Endodermal cell (in vitro differentiated cells): ENCODE data around the gene TAL1. TPM values are rescaled to one million over a fixed set of nuclear protein-coding genes. Genes with fewer than 3 reads are reported as not detected.
"Not testable (repeated sequence)": the region's sequence is repeated elsewhere in the genome, so short reads cannot be mapped to it uniquely, and the experiment has no call there.

Experiments used
- DNase-seq: peaks from one replicate; pipeline ENCODE4 v3.0.0-alpha.2; 2017
- H3K27ac ChIP-seq: 2 replicates; pipeline ENCODE4 v1.5.1; 2013; ENCODE audit warnings: mild to moderate bottlenecking, low read depth, low read length, moderate library complexity
- H3K27me3 ChIP-seq: 2 replicates; pipeline ENCODE4 v1.6.1; 2013; ENCODE audit warnings: mild to moderate bottlenecking, low read length, moderate library complexity; ENCODE audit not compliant: insufficient read depth, control insufficient read depth, poor library complexity, severe bottlenecking
- H3K36me3 ChIP-seq: 2 replicates; pipeline ENCODE4 v1.7.0; 2013; ENCODE audit warnings: mild to moderate bottlenecking, low read length, moderate library complexity; ENCODE audit not compliant: control insufficient read depth, insufficient read depth
- H3K4me1 ChIP-seq: one replicate; pipeline ENCODE4 v1.7.0; 2013; ENCODE audit warnings: low read length; ENCODE audit not compliant: control insufficient read depth, insufficient read depth
- H3K4me3 ChIP-seq: 2 replicates; pipeline ENCODE4 v1.5.1; 2013; ENCODE audit warnings: mild to moderate bottlenecking, low read length, moderate library complexity
- H3K9ac ChIP-seq: 2 replicates; pipeline ENCODE4 v1.6.1; 2013; ENCODE audit warnings: mild to moderate bottlenecking, low read length, moderate library complexity; ENCODE audit not compliant: poor library complexity, severe bottlenecking; ENCODE audit errors: extremely low read depth
- H3K9me3 ChIP-seq: 2 replicates; pipeline ENCODE4 v1.6.1; 2013; ENCODE audit warnings: mild to moderate bottlenecking, low read length, moderate library complexity; ENCODE audit not compliant: control insufficient read depth
- H3K27ac Mint-ChIP-seq: 2 replicates; pipeline ENCODE4 v1.8.0; 2020; ENCODE audit warnings: mixed read lengths
- H3K27me3 Mint-ChIP-seq: 2 replicates; pipeline ENCODE4 v1.8.0; 2021; ENCODE audit warnings: mild to moderate bottlenecking, mixed read lengths; ENCODE audit not compliant: insufficient read depth
- H3K36me3 Mint-ChIP-seq: 2 replicates; pipeline ENCODE4 v1.8.0; 2020; ENCODE audit warnings: low read depth, mixed read lengths
- H3K4me1 Mint-ChIP-seq: 2 replicates; pipeline ENCODE4 v1.8.0; 2020; ENCODE audit warnings: mixed read lengths
- H3K4me3 Mint-ChIP-seq: 2 replicates; pipeline ENCODE4 v1.8.0; 2020; ENCODE audit warnings: mild to moderate bottlenecking, moderate library complexity, mixed read lengths
- H3K9me3 Mint-ChIP-seq: 2 replicates; pipeline ENCODE4 v1.8.0; 2020; ENCODE audit warnings: mild to moderate bottlenecking, mixed read lengths
- CTCF ChIP-seq: fragments of 200-600 bp; sonication (generic); conservative IDR thresholded peaks from 2 replicates; pipeline ENCODE4 v1.5.0; 2021; ENCODE audit warnings: antibody characterized with exemption, mild to moderate bottlenecking
- WGBS, 2 experiments: methylation state at CpG; one replicate each; pipeline versions ENCODE4 v1.1.5 to v1.1.7; 2013; ENCODE audit warnings: missing lambda C conversion rate in 2 of 2, mixed read lengths in 1 of 2; ENCODE audit not compliant: insufficient coverage in 1 of 2, insufficient read length in 1 of 2; 5-methylcytosine and 5-hydroxymethylcytosine counted together
- long read RNA-seq, 4 experiments: library from polyadenylated mRNA in 2 of 4; library from RNA in 1 of 4; library from capped mRNA in 1 of 4; stranded (forward) in 3 of 4; unstranded in 1 of 4; transcript quantifications; one replicate each; pipeline ENCODE4 v2.0.0, GENCODE V29; 2020 to 2021; ENCODE audit warnings: inconsistent platforms in 1 of 4
- polyA plus RNA-seq, 2 experiments: library from polyadenylated mRNA; stranded (reverse); fragments of 50-300 nt; gene quantifications; one replicate each; pipeline ENCODE4 v1.2.3, GENCODE V29; 2013
- total RNA-seq, 2 donors: library from RNA; stranded (reverse); fragmentation: NEBNext Ultra II Directional in 1 of 2; extraction: Animal tissue kit (Norgen Biotek cat#: 25700) in 1 of 2; gene quantifications; 2 replicates in 1 of 2; 3 replicates in 1 of 2; pipeline ENCODE4 v1.2.1, GENCODE V29; 2021

Gene TAL1
- under 1 TPM in 1 of 2 donors, not detected in 1; 0.04 TPM for total RNA-seq
- 0.14 TPM for polyA plus RNA-seq (2013, experiment 1 of 2)
- polyA plus RNA-seq (2013, experiment 2 of 2) = 0.04 TPM
- long read RNA-seq, experiment 1 = 0 reads
- long read RNA-seq, experiment 2 = 0 reads
- long read RNA-seq, experiment 3, partial matches to known transcripts = 0 of 1 reads
- long read RNA-seq, experiment 3, other reads (novel, unspliced or antisense) = 1 of 1 reads
- long read RNA-seq, experiment 4 = 0 reads

DNA sequence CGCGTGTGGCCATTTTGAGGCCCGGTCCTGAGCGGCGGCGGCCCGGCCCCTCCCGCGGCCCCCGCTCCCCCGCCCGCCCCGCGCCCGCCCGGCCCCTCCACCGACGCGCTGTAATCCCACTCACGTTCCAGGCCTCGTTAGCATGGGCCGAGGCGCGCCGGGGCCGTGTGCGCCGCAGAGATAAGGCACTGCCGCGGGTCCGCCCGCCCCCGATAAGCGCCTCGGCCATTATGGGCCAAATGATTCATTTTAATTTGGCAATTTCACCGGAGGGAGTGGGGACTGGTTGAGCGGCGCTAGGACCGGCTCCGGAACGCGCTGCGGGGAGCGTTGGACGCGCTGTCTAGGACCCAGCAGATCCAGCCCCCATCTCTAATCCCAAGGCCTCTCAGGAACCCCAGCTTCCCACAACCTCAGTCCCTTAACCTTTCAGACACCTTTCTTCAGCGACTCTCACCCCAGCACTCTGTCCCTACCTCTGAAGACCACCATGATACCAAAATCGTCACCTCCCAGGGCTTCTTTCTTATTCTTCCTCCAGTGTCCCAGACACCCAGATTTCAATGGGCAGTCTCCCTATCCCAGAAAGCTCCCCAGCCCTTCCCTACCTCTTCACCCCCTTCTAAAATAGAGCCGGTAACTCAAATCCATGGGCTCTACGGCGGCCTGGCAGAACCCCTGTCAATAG lies at the start of gene TAL1:
TAL1 (minus strand) TSS at position 39 of the 688 bp plus-strand sequence. CDS start 6,337 bp downstream, outside the sequence.
- Mint-ChIP-seq H3K36me3 (no peaks in the 10 kb centered on the region), H3K27me3 (peaks cover 97% of the 10 kb centered on the region), H3K9me3 (no peaks in the 10 kb centered on the region), H3K4me1 (peaks cover 21% of the 10 kb centered on the region), H3K27ac (peak within 1 kb of the TSS; percentile 4), H3K4me3 (peak within 1 kb of the TSS; percentile 54)
- H3K4me3 ChIP-seq = peak within 1 kb of the TSS; percentile 65
- WGBS, 2 experiments = 2 to 5% methylated on average over 18 to 51 of the region's 51 CpGs
- H3K36me3 ChIP-seq = no peaks in the 10 kb centered on the region
- peak; percentile 70 for DNase-seq
- no peak within 1 kb of the TSS for H3K27ac ChIP-seq
- H3K27me3 ChIP-seq = peaks cover 88% of the 10 kb centered on the region
- H3K9me3 ChIP-seq = no peaks in the 10 kb centered on the region
- no peak for TF ChIP-seq CTCF
- no peaks in the 10 kb centered on the region for H3K4me1 ChIP-seq
- no peak within 1 kb of the TSS for H3K9ac ChIP-seq

DNA sequence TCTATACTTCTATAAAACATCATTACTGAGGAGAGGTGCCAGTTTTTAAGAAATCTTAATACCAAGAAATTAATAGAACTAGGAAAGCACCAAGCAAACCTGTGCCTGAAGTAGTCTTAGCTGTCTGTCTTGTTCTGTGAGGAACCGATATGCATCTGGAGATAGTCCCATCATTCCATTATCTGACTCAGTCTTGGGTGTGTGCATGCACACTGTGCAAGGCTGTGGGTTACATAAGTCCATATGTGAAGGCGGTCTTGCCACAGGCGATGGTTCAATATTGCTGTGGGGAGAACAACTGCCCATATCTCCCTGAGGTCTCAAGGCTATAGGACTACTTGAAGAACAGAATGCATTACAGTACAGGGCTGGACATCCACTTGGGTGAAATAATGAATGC lies 48.1 kb upstream of the TAL1 start:
- Mint-ChIP-seq H3K27ac (no peak overlapping the region), H3K9me3 (no peaks in the 10 kb centered on the region), H3K27me3 (no peaks in the 10 kb centered on the region), H3K4me3 (no peak overlapping the region), H3K36me3 (peaks cover 52% of the 10 kb centered on the region), H3K4me1 (no peaks in the 10 kb centered on the region)
- DNase-seq = no peak
- H3K4me3 ChIP-seq = no peak overlapping the region
- TF ChIP-seq CTCF = no peak
- no peaks in the 10 kb centered on the region for H3K4me1 ChIP-seq
- 93 to 95% methylated on average over 2 to 3 of the region's 3 CpGs for WGBS, 2 experiments
- no peaks in the 10 kb centered on the region for H3K9me3 ChIP-seq
- no peak overlapping the region for H3K27ac ChIP-seq
- H3K27me3 ChIP-seq = no peaks in the 10 kb centered on the region
- peaks cover 78% of the 10 kb centered on the region for H3K36me3 ChIP-seq
- H3K9ac ChIP-seq = no peak overlapping the region

- Histone ChIP-seq H3K4me3 (no peak overlapping the region), H3K36me3 (peaks cover 76% of the 10 kb centered on the region), H3K27me3 (no peaks in the 10 kb centered on the region), H3K9ac (no peak overlapping the region), H3K27ac (no peak overlapping the region), H3K9me3 (no peaks in the 10 kb centered on the region), H3K4me1 (no peaks in the 10 kb centered on the region)
- Mint-ChIP-seq H3K27ac (no peak overlapping the region), H3K4me3 (no peak overlapping the region), H3K9me3 (no peaks in the 10 kb centered on the region), H3K36me3 (peaks cover 50% of the 10 kb centered on the region), H3K4me1 (no peaks in the 10 kb centered on the region), H3K27me3 (no peaks in the 10 kb centered on the region)
- no peak for TF ChIP-seq CTCF
- no peak for DNase-seq
- 93 to 100% methylated on average over 2 of the region's 2 CpGs for WGBS, 2 experiments
These were observed 44.8 kb upstream of the TAL1 start for GRCh38 chr1:47276850-47277249.

GRCh38 chr1:47275811-47276210 lies 43.8 kb upstream of the TAL1 start:
- peaks cover 76% of the 10 kb centered on the region for H3K36me3 ChIP-seq
- peaks cover 49% of the 10 kb centered on the region for H3K36me3 Mint-ChIP-seq
- not testable (repeated sequence) for H3K4me3 ChIP-seq, H3K9me3 ChIP-seq, H3K27me3 Mint-ChIP-seq, H3K9ac ChIP-seq, H3K9me3 Mint-ChIP-seq, H3K27me3 ChIP-seq, DNase-seq, H3K4me1 ChIP-seq, H3K4me1 Mint-ChIP-seq, H3K4me3 Mint-ChIP-seq, H3K27ac Mint-ChIP-seq, H3K27ac ChIP-seq
- 93 to 98% methylated on average over 7 of the region's 7 CpGs for WGBS, 2 experiments

GRCh38 chr1:47265529-47265928 lies 33.5 kb upstream of the TAL1 start:
- not testable (repeated sequence) for H3K9me3 Mint-ChIP-seq, H3K4me3 ChIP-seq, H3K27ac ChIP-seq, H3K27ac Mint-ChIP-seq, H3K4me3 Mint-ChIP-seq, H3K4me1 Mint-ChIP-seq, H3K9ac ChIP-seq, H3K9me3 ChIP-seq, H3K27me3 ChIP-seq, DNase-seq, H3K27me3 Mint-ChIP-seq, H3K4me1 ChIP-seq
- whole genome bisulfite sequencing, 2 experiments = 93 to 95% methylated on average over 4 to 8 of the region's 8 CpGs
- H3K36me3 ChIP-seq = peaks cover 81% of the 10 kb centered on the region
- peaks cover 58% of the 10 kb centered on the region for H3K36me3 Mint-ChIP-seq
